ENCODE measurements around the gene GIMAP1.

GRCh38 chr7:150745086-150745485 lies 28.7 kb downstream of the GIMAP1 start:
- TF ChIP-seq, protein P1, sequence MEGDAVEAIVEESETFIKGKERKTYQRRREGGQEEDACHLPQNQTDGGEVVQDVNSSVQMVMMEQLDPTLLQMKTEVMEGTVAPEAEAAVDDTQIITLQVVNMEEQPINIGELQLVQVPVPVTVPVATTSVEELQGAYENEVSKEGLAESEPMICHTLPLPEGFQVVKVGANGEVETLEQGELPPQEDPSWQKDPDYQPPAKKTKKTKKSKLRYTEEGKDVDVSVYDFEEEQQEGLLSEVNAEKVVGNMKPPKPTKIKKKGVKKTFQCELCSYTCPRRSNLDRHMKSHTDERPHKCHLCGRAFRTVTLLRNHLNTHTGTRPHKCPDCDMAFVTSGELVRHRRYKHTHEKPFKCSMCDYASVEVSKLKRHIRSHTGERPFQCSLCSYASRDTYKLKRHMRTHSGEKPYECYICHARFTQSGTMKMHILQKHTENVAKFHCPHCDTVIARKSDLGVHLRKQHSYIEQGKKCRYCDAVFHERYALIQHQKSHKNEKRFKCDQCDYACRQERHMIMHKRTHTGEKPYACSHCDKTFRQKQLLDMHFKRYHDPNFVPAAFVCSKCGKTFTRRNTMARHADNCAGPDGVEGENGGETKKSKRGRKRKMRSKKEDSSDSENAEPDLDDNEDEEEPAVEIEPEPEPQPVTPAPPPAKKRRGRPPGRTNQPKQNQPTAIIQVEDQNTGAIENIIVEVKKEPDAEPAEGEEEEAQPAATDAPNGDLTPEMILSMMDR (IDR thresholded peaks at IDR 0.05; ENCODE audit: control extremely low read depth in 1 of 3, insufficient read depth in 1 of 3, low read depth in 1 of 3, low read length in 3 of 3), result no peak
- TF ChIP-seq EZH2 (IDR thresholded peaks at IDR 0.05; ENCODE audit: low read depth, low read length, severe bottlenecking), result no peak
- no peak for TF ChIP-seq KDM1A (IDR thresholded peaks at IDR 0.05; ENCODE audit: borderline replicate concordance, low read length)
- no peak for TF ChIP-seq RFX5 (IDR thresholded peaks at IDR 0.05; ENCODE audit: borderline replicate concordance, low read depth, low read length)

All from H1 (cell line).